GM12878 (cell line): Measurements from ENCODE around the gene TRIM23. TPM values are rescaled to one million over a fixed set of nuclear protein-coding genes. Genes with fewer than 3 reads are reported as not detected.
A peak's percentile ranks its signal among the peaks of the same experiment; 100 is the strongest.

ENCODE experiments used
- ATAC-seq: fragments of 200-7000 bp; cut with Tn5 transposase; 3 replicates; pipeline ENCODE4 v1.9.1; 2020; ENCODE audit warnings: mild to moderate bottlenecking, moderate library complexity
- BruUV-seq: library from RNA; stranded (reverse); fragments of 400-500 nt; replicated peaks from 2 replicates; lab custom pipeline; 2021; lab: Mats Ljungman, UMichigan
- CTCF ChIA-PET: fragments of 300-600 bp; sonication (Branson Sonifier 250); formaldehyde crosslinking; extraction: SDS; loops from one replicate; lab custom pipeline; 2021; ENCODE audit warnings: inconsistent platforms; lab: Yijun Ruan, JAX
- POLR2A ChIA-PET: fragments of 350-600 bp; formaldehyde crosslinking; extraction: SDS; loops from one replicate; lab custom pipeline; 2021; ENCODE audit warnings: inconsistent platforms; lab: Charles Lee
- RAD21 ChIA-PET: fragments of 300-600 bp; sonication (Branson Sonifier 250); formaldehyde crosslinking; loops from one replicate; lab custom pipeline; 2023; ENCODE audit warnings: antibody characterized with exemption; ENCODE audit not compliant: unreplicated experiment; lab: Charles Lee
- SMC1A ChIA-PET: fragments of 300-600 bp; sonication (Branson Sonifier 250); formaldehyde crosslinking; loops from one replicate; lab custom pipeline; 2023; ENCODE audit not compliant: unreplicated experiment, uncharacterized antibody; lab: Charles Lee
- DNase-seq: peaks from one replicate; pipeline ENCODE4 v3.0.0-alpha.2; 2011; ENCODE audit warnings: low read depth, low spot score
- FAIRE-seq: peaks from 3 replicates; lab custom pipeline; 2011; peaks lifted over from hg19 to GRCh38; lab: Jason Lieb, UNC
- H2AFZ ChIP-seq: 2 replicates; pipeline ENCODE4 v1.6.0; 2011; ENCODE audit warnings: low read depth, low read length, control low read depth; ENCODE audit not compliant: control insufficient read depth
- H3K27ac ChIP-seq: 2 replicates; pipeline ENCODE4 v1.5.1; 2011; ENCODE audit warnings: control low read depth; ENCODE audit not compliant: control insufficient read depth, insufficient read depth
- H3K27me3 ChIP-seq, 2 experiments: replicated peaks in 1 of 2; 2 replicates each; pipeline versions ENCODE4 v1.6.0 to v1.6.1; 2011; ENCODE audit warnings: low read length in 1 of 2; ENCODE audit not compliant: control insufficient read depth in 2 of 2, insufficient read depth in 2 of 2
- H3K36me3 ChIP-seq, 2 experiments: 2 replicates each; pipeline ENCODE4 v1.5.1; 2011; ENCODE audit warnings: low read length in 1 of 2; ENCODE audit not compliant: control insufficient read depth in 2 of 2, insufficient read depth in 2 of 2
- H3K4me1 ChIP-seq: 2 replicates; pipeline ENCODE4 v1.6.1; 2011; ENCODE audit warnings: mild to moderate bottlenecking, low read length, moderate library complexity, mixed read lengths; ENCODE audit not compliant: control insufficient read depth, insufficient read depth
- H3K4me2 ChIP-seq: 2 replicates; pipeline ENCODE4 v1.6.0; 2011; ENCODE audit warnings: control low read depth; ENCODE audit not compliant: control insufficient read depth, insufficient read depth
- H3K4me3 ChIP-seq: fragments of 200-600 bp; sonication (generic); 2 replicates; pipeline ENCODE4 v1.5.1; 2016
- H3K79me2 ChIP-seq: 2 replicates; pipeline ENCODE4 v1.6.0; 2011; ENCODE audit warnings: low read length; ENCODE audit not compliant: control insufficient read depth, insufficient read depth
- H3K9ac ChIP-seq: 2 replicates; pipeline ENCODE4 v1.8.0; 2011; ENCODE audit warnings: low read length, control low read depth, mixed read lengths; ENCODE audit not compliant: control insufficient read depth, insufficient read depth
- H3K9me3 ChIP-seq: replicated peaks from 3 replicates; pipeline ENCODE4 v1.5.1; 2011; ENCODE audit warnings: mild to moderate bottlenecking, low read length; ENCODE audit not compliant: control insufficient read depth, insufficient read depth
- H4K20me1 ChIP-seq: 2 replicates; pipeline ENCODE4 v1.6.0; 2011; ENCODE audit not compliant: control insufficient read depth, insufficient read depth
- BCL11A ChIP-seq: IDR thresholded peaks from 2 replicates; pipeline ENCODE4 v1.6.1; 2011; ENCODE audit warnings: low read depth, low read length
- CREB1 ChIP-seq: IDR thresholded peaks from 2 replicates; pipeline ENCODE4 v1.6.1; 2012; ENCODE audit warnings: low read depth, mild to moderate bottlenecking, inconsistent platforms
- FOS ChIP-seq: IDR thresholded peaks from 3 replicates; pipeline ENCODE4 v1.6.1; 2011; ENCODE audit warnings: borderline replicate concordance; ENCODE audit not compliant: insufficient read length; ENCODE audit errors: extremely low read depth
- FOXM1 ChIP-seq: IDR thresholded peaks from 2 replicates; pipeline ENCODE4 v1.6.1; 2012; ENCODE audit warnings: low read depth, mild to moderate bottlenecking, inconsistent platforms, low read length, moderate library complexity
- GABPA ChIP-seq: IDR thresholded peaks from 2 replicates; pipeline ENCODE4 v1.6.1; 2014; ENCODE audit warnings: antibody characterized with exemption, low read depth, mild to moderate bottlenecking, inconsistent platforms
- HCFC1 ChIP-seq: fragments of 150-350 bp; IDR thresholded peaks from 2 replicates; pipeline ENCODE4 v1.6.1; 2014; ENCODE audit warnings: low read length
- IKZF1 ChIP-seq: fragments of 450-650 bp; conservative IDR thresholded peaks from 2 replicates; pipeline ENCODE4 v1.6.1; 2017; ENCODE audit warnings: antibody characterized with exemption, mild to moderate bottlenecking
- PAX8 ChIP-seq: fragments of 450-650 bp; IDR thresholded peaks from 2 replicates; pipeline ENCODE4 v1.6.1; 2017; ENCODE audit warnings: mild to moderate bottlenecking, moderate library complexity
- PML ChIP-seq: IDR thresholded peaks from 2 replicates; pipeline ENCODE4 v1.6.1; 2012; ENCODE audit warnings: low read length, inconsistent platforms
- RFX5 ChIP-seq: IDR thresholded peaks from 2 replicates; pipeline ENCODE4 v1.6.1; 2011; ENCODE audit warnings: low read depth, low read length, improper control_type of control experiment
- SMAD1 ChIP-seq: fragments of 450-650 bp; IDR thresholded peaks from 2 replicates; pipeline ENCODE4 v1.6.1; 2018; ENCODE audit warnings: mild to moderate bottlenecking, low read depth; ENCODE audit not compliant: partially characterized antibody
- SREBF1 ChIP-seq: IDR thresholded peaks from 2 replicates; pipeline ENCODE4 v1.6.1; 2012; ENCODE audit warnings: mild to moderate bottlenecking, low read length
- TCF3 ChIP-seq: IDR thresholded peaks from 2 replicates; pipeline ENCODE4 v1.6.1; 2012; ENCODE audit warnings: low read depth, mild to moderate bottlenecking, low read length, borderline replicate concordance; ENCODE audit not compliant: insufficient read depth
- ZNF207 ChIP-seq: fragments of 450-650 bp; IDR thresholded peaks from 2 replicates; pipeline ENCODE4 v1.6.1; 2014; ENCODE audit warnings: antibody characterized with exemption, mild to moderate bottlenecking, borderline replicate concordance
- ZNF274 ChIP-seq: IDR thresholded peaks from one replicate; pipeline ENCODE4 v1.8.0; 2011; ENCODE audit not compliant: insufficient read length, insufficient read depth
- ZZZ3 ChIP-seq: IDR thresholded peaks from 2 replicates; pipeline ENCODE4 v1.6.1; 2011; ENCODE audit warnings: low read depth; ENCODE audit not compliant: control insufficient read depth, insufficient read length
- WGBS: methylation state at CpG from one replicate; pipeline ENCODE4 v1.1.6; 2016; ENCODE audit warnings: low lambda C conversion rate; ENCODE audit not compliant: insufficient replicate concordance, insufficient coverage; ENCODE audit errors: missing lambda C conversion rate; 5-methylcytosine and 5-hydroxymethylcytosine counted together
- in situ Hi-C: fragments of 300-500 bp; cut with MboI; formaldehyde crosslinking; loops from 9 replicates; pipeline ENCODE4 v1.14.3; 2018; ENCODE audit warnings: mixed read lengths
- intact Hi-C: fragments of 100-400 bp; cut with micrococcal nuclease; formaldehyde crosslinking; loops from one replicate; pipeline ENCODE4 v1.14.2; 2022; ENCODE audit not compliant: unreplicated experiment
- polyA plus RNA-seq, 11 experiments: library from polyadenylated mRNA; depleted of rRNA in 4 of 11; unstranded in 6 of 11; stranded (reverse) in 5 of 11; fragments of >200 nt; fragmentation: Nextera tagmentation in 4 of 11; fragmentation: Illumina TruSeq in 1 of 11; extraction: Ambion mirVana in 4 of 11; extraction: Trizol in 1 of 11; gene quantifications; 1 replicate in 1 of 11; 2 replicates in 10 of 11; pipeline versions ENCODE4 v1.2.1 to v1.2.3, GENCODE V29; 2011 to 2016; ENCODE audit warnings: inconsistent platforms in 2 of 11, missing spikeins in 2 of 11, low read depth in 1 of 11
- total RNA-seq, 4 experiments: library from RNA; depleted of rRNA in 3 of 4; stranded (reverse); fragments of >200 nt in 3 of 4; fragmentation: Illumina TruSeq in 1 of 4; extraction: Trizol in 1 of 4; gene quantifications; 2 replicates each; pipeline versions ENCODE4 v1.2.1 to v1.2.3, GENCODE V29; 2013 to 2021
- TF ChIP-seq, protein P1 (sequence below): IDR thresholded peaks from 2 replicates; pipeline ENCODE4 v1.6.1; 2012; ENCODE audit warnings: low read depth, low read length, improper control_type of control experiment
- TF ChIP-seq, protein P2 (sequence below): fragments of 450-650 bp; IDR thresholded peaks from 2 replicates; pipeline ENCODE4 v1.6.1; 2017; ENCODE audit warnings: borderline replicate concordance
- TF ChIP-seq, protein P3 (sequence below): IDR thresholded peaks from 2 replicates; pipeline ENCODE4 v1.6.1; 2011; ENCODE audit warnings: low read depth, low read length, improper control_type of control experiment, borderline replicate concordance
- TF ChIP-seq, protein P4 (sequence below): IDR thresholded peaks from 2 replicates; pipeline ENCODE4 v1.6.1; 2012; ENCODE audit warnings: low read depth, low read length, improper control_type of control experiment

Gene TRIM23
- total and polyA plus RNA-seq, 10 of the 15 experiments (the other 5 are each of a cell fraction or from before 2014, with no cell fraction given): 1.9 to 5.0 (median 2.4) TPM

DNA sequence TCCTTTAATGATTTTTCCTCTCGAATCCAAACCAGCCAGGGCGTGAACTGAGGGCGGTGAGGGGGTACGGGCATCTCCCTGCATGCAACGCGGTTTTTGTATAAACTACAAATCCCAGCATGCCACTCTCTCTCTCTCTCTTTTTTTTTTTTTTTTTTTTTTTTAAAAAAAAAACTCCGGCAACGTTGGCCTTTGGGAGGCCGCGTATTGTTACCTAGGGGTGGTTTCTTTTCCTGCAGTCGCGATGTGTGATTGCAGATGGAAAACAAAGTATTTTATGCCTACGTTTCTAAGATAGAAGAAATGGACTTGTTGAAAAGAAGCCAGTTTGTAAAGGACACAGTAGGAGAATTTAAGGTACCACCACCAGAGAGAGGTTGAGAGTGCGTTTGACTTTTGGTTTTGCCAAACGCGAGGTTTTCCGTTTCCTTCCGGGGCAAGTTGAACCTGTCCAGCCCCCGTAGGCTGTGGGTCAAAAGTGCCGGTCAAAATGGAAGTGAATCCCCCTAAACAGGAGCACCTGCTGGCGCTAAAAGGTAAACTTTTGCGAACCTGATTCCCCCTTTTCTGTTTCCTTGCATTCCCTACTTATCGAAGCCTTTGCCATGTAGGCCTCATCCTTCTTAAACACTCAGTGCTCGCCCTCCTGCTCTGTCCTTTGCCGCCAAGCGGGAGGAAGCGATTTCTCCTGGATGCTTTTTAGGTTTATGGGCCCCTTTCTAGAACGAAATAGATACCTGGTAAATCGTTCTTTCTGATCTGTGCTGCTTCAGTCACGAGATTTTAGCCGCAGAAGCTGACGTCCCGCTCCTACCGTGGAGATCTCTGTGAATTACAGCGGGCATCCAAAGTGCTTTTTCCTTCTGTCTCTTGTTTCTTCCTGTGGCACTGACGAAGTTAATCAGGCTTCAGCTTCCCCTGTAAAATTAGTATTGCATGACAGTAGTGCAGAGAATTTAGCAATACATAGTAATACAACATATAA lies 730 bp upstream of the TRIM23 start, which contains the start of the genes SHLD3 and TRAPPC13:
Gene SHLD3 (plus strand): TSS at position 457 of the 985 bp plus-strand sequence. CDS start 4,561 bp downstream, outside the sequence.
Gene TRAPPC13 (plus strand): TSS at position 457 of the 985 bp plus-strand sequence. CDS start 34 bp downstream, at position 491.
- intact Hi-C loops: loop anchor here (2.0 kb wide), 1 partner anchor 302 kb away; the partner anchor contains the start of gene ERBIN
- ChIA-PET SMC1A (interaction anchor here (0.7 to 1.2 kb wide), 3 partner anchors 42 to 1350 kb away, joined by 3 read pairs; no protein-coding TSS in a partner anchor), RAD21 (interaction anchor here (0.8 to 1.4 kb wide), 3 partner anchors 62 to 528 kb away, joined by 3 to 9 read pairs (median 5); partner anchors contain the start of gene CENPK), CTCF (no interaction called here), POLR2A (interaction anchor here (1.0 kb wide), 1 partner anchor 17 kb away, joined by 3 read pairs; no protein-coding TSS in a partner anchor)
- H3K79me2 ChIP-seq: peaks cover 57% of the 10 kb centered on the region
- peak within 1 kb of the TSS; percentile 95 for H3K4me2 ChIP-seq
- peak within 1 kb of the TSS; percentile 83 for H3K27ac ChIP-seq
- H3K4me3 ChIP-seq: peak within 1 kb of the TSS; percentile 88
- peak within 1 kb of the TSS; percentile 91 for H3K9ac ChIP-seq
- H3K36me3 ChIP-seq: peaks cover 0 to 3% of the 10 kb centered on the region in 2 experiments; a peak in 1 of 4 replicates
- peak; percentile 85 for DNase-seq
- H3K9me3 ChIP-seq: no peaks in the 10 kb centered on the region
- H4K20me1 ChIP-seq: no peaks in the 10 kb centered on the region
- no peaks in the 10 kb centered on the region for H3K4me1 ChIP-seq
- in situ Hi-C loops: no loop called here
- peak; percentile 84 for ATAC-seq
- 1% methylated on average over 36 of the region's 36 CpGs for WGBS
- BruUV-seq: TSS peak; percentile 88
- H3K27me3 ChIP-seq: no peaks in the 10 kb centered on the region
- FAIRE-seq: no peak
- H2AFZ ChIP-seq: peak within 1 kb of the TSS; percentile 94
- TF ChIP-seq, protein P1, sequence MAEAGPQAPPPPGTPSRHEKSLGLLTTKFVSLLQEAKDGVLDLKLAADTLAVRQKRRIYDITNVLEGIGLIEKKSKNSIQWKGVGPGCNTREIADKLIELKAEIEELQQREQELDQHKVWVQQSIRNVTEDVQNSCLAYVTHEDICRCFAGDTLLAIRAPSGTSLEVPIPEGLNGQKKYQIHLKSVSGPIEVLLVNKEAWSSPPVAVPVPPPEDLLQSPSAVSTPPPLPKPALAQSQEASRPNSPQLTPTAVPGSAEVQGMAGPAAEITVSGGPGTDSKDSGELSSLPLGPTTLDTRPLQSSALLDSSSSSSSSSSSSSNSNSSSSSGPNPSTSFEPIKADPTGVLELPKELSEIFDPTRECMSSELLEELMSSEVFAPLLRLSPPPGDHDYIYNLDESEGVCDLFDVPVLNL: 0 out of 2 replicates have a peak, but pooled peaks have one; percentile 16
- 0 out of 2 replicates have a peak, but pooled peaks have one; percentile 15 for TF ChIP-seq ZNF207
- TF ChIP-seq CREB1: peak; percentile 44; the same call in 1 of the 2 replicates
- TF ChIP-seq, protein P2, sequence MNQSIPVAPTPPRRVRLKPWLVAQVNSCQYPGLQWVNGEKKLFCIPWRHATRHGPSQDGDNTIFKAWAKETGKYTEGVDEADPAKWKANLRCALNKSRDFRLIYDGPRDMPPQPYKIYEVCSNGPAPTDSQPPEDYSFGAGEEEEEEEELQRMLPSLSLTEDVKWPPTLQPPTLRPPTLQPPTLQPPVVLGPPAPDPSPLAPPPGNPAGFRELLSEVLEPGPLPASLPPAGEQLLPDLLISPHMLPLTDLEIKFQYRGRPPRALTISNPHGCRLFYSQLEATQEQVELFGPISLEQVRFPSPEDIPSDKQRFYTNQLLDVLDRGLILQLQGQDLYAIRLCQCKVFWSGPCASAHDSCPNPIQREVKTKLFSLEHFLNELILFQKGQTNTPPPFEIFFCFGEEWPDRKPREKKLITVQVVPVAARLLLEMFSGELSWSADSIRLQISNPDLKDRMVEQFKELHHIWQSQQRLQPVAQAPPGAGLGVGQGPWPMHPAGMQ: no peak
- TF ChIP-seq FOS: no peak
- TF ChIP-seq, protein P3, sequence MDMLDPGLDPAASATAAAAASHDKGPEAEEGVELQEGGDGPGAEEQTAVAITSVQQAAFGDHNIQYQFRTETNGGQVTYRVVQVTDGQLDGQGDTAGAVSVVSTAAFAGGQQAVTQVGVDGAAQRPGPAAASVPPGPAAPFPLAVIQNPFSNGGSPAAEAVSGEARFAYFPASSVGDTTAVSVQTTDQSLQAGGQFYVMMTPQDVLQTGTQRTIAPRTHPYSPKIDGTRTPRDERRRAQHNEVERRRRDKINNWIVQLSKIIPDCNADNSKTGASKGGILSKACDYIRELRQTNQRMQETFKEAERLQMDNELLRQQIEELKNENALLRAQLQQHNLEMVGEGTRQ: no peak
- 0 out of 2 replicates have a peak, but pooled peaks have one; percentile 20 for TF ChIP-seq PAX8
- peak; percentile 42 for TF ChIP-seq SMAD1
- TF ChIP-seq ZZZ3: no peak
- no peak for TF ChIP-seq RFX5
- TF ChIP-seq, protein P4, sequence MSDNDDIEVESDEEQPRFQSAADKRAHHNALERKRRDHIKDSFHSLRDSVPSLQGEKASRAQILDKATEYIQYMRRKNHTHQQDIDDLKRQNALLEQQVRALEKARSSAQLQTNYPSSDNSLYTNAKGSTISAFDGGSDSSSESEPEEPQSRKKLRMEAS: no peak; the same call in 1 of the 2 replicates
- TF ChIP-seq PML: peak; percentile 97
- no peak for TF ChIP-seq BCL11A
- TF ChIP-seq IKZF1: peak; percentile 74
- peak; percentile 57 for TF ChIP-seq SREBF1
- peak; percentile 95 for TF ChIP-seq GABPA
- no peak for TF ChIP-seq TCF3
- TF ChIP-seq FOXM1: peak; percentile 53; the same call in 1 of the 2 replicates
- peak; percentile 63 for TF ChIP-seq HCFC1
- TF ChIP-seq ZNF274: no peak
